Small intestine (tissue), 7 donors: Measurements from ENCODE around the gene HAUS3. TPM values are rescaled to one million over a fixed set of nuclear protein-coding genes. Genes with fewer than 3 reads are reported as not detected.
A peak's percentile ranks its signal among the peaks of the same experiment; 100 is the strongest.

Experiments used
- DNase-seq, 2 donors: peaks; one replicate each; pipeline versions ENCODE4 v3.0.0 to v3.0.0-alpha.2; 2013
- FAIRE-seq: peaks from 2 replicates; lab custom pipeline; 2012; peaks lifted over from hg19 to GRCh38; lab: Jason Lieb, UNC
- H3K27ac ChIP-seq, 3 donors: one replicate each; pipeline ENCODE4 v1.5.1; 2013; ENCODE audit warnings: low read length in 2 of 3, mild to moderate bottlenecking in 2 of 3, control low read depth in 1 of 3, inconsistent platforms in 1 of 3, low read depth in 1 of 3, moderate library complexity in 1 of 3
- H3K27me3 ChIP-seq, 3 donors: one replicate each; pipeline ENCODE4 v1.6.1; 2013; ENCODE audit warnings: low read length in 3 of 3, inconsistent platforms in 1 of 3; ENCODE audit not compliant: control insufficient read depth in 3 of 3, insufficient read depth in 3 of 3
- H3K36me3 ChIP-seq, 3 donors: one replicate each; pipeline ENCODE4 v1.6.1; 2013; ENCODE audit warnings: low read length in 3 of 3, inconsistent platforms in 1 of 3, low read depth in 1 of 3, mild to moderate bottlenecking in 1 of 3, moderate library complexity in 1 of 3; ENCODE audit not compliant: control insufficient read depth in 3 of 3, insufficient read depth in 2 of 3
- H3K4me1 ChIP-seq, 3 donors: one replicate each; pipeline ENCODE4 v1.6.1; 2013; ENCODE audit warnings: low read length in 2 of 3, inconsistent platforms in 1 of 3, low read depth in 1 of 3, mild to moderate bottlenecking in 1 of 3, moderate library complexity in 1 of 3; ENCODE audit not compliant: control insufficient read depth in 3 of 3, insufficient read depth in 2 of 3
- H3K4me3 ChIP-seq, 3 donors: one replicate each; pipeline ENCODE4 v1.5.1; 2013; ENCODE audit warnings: low read length in 3 of 3, control low read depth in 1 of 3, inconsistent platforms in 1 of 3, low read depth in 1 of 3, mild to moderate bottlenecking in 1 of 3, moderate library complexity in 1 of 3
- H3K9me3 ChIP-seq, 2 donors: one replicate each; pipeline ENCODE4 v1.6.1; 2013; ENCODE audit warnings: low read depth in 1 of 2, low read length in 1 of 2; ENCODE audit not compliant: control insufficient read depth in 2 of 2, insufficient read depth in 1 of 2
- WGBS, 3 donors: extraction: QIAGEN DNeasy Blood & Tissue Kit; methylation state at CpG; one replicate each; pipeline ENCODE4 v1.1.7; 2013; 5-methylcytosine and 5-hydroxymethylcytosine counted together
- polyA plus RNA-seq, 4 donors: library from polyadenylated mRNA; stranded (reverse) in 3 of 4; unstranded in 1 of 4; fragments of 200-250 nt in 3 of 4; fragments of 120-200 nt in 1 of 4; gene quantifications; one replicate each; pipeline versions ENCODE4 v1.2.1 to v1.2.3, GENCODE V29; 2013
- donor health status: healthy with polysubstance abuse.
- donor health status: control.
- donor health status: control.
- donor health status: Bipolar disorder and iron deficiency.
- donor health status: healthy.

The HAUS3 gene
- polyA plus RNA-seq, 4 donors, result 4.0 to 16.4 (median 5.1) TPM

DNA sequence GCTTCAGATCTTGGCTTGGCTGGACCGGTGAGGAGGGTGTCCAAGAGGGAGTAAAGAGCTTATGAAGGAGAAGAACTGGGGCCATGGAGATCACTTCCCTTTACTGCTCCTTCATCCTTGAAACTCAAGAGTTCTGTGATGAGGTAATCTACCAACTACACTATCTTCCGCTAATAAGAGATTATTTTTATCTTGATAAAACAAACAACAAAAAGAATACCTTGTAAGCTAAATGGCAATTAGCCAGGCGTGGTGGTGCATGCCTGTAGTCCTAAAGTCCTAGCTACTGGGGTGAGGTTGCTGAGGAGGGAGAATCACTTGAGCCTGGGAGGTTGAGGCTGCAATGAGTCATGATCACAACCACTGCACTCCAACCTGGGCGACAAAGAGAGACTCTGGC is 47.4 kb downstream of the HAUS3 start:
- FAIRE-seq, result no peak
- Histone ChIP-seq H3K4me1 (peaks cover 0 to 26% (median 3%) of the 10 kb centered on the region in 3 donors), H3K27ac (peak overlapping the region in 1 of 3 donors; percentile 75), H3K27me3 (no peaks in the 10 kb centered on the region), H3K36me3 (no peaks in the 10 kb centered on the region), H3K9me3 (peaks cover 0 to 5% of the 10 kb centered on the region in 2 donors), H3K4me3 (no peak overlapping the region)
- DNase-seq, result peak; percentile 56 to 59
- WGBS, 3 donors, result 34 to 64% (median 54%) methylated on average over 4 of the region's 4 CpGs

DNA sequence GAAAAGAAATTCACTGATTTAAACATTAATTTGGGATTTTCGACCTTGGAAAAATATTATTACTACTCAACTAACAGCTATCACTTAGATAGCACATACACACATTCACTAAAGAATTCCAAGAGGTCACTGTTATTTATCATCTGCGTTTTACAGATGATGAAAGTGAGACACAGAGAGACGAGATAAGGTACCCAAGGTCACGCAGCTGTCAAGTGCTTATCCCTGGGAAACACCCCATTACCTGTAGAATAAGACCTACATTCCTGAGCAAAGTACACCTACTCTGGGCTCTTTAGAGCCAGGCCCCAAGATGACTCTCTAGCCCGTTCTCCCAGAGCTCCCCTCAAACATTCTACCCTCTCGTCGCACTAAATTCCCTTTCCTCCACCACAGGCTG is 48.6 kb downstream of the HAUS3 start:
- WGBS, 3 donors, result 31 to 68% (median 49%) methylated on average over 7 of the region's 7 CpGs
- no peak for FAIRE-seq

DNA sequence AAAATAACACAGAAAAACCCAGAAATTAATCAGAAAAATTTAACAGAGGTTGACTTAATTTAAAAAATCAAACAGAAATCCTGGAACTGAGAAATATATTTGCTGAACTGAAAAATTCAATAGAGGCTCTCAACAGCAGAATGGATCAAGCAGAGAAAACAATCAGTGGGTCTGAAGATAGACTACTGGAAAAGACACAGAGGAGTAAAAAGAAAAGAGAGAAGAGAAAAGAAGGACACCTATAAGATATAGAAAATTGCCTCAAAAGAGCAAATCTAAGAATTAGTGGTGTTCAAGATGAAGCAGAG is 55.1 kb downstream of the HAUS3 start:
- H3K36me3 ChIP-seq, result no peaks in the 10 kb centered on the region
- no peak overlapping the region for H3K4me3 ChIP-seq
- H3K27me3 ChIP-seq, result no peaks in the 10 kb centered on the region
- DNase-seq (no peak), FAIRE-seq (no peak)
- no peaks in the 10 kb centered on the region for H3K4me1 ChIP-seq
- H3K9me3 ChIP-seq, result peaks cover 0 to 28% of the 10 kb centered on the region in 2 donors
- no peak overlapping the region for H3K27ac ChIP-seq

More for the DNA sequence above, 48.6 kb downstream of the HAUS3 start:
- Histone ChIP-seq H3K4me3 (no peak overlapping the region), H3K36me3 (no peaks in the 10 kb centered on the region), H3K4me1 (peaks cover 0 to 26% (median 3%) of the 10 kb centered on the region in 3 donors), H3K9me3 (peaks cover 0 to 4% of the 10 kb centered on the region in 2 donors), H3K27me3 (no peaks in the 10 kb centered on the region), H3K27ac (peak overlapping the region in 1 of 3 donors; percentile 75)
- peak; percentile 53 to 75 for DNase-seq

DNA sequence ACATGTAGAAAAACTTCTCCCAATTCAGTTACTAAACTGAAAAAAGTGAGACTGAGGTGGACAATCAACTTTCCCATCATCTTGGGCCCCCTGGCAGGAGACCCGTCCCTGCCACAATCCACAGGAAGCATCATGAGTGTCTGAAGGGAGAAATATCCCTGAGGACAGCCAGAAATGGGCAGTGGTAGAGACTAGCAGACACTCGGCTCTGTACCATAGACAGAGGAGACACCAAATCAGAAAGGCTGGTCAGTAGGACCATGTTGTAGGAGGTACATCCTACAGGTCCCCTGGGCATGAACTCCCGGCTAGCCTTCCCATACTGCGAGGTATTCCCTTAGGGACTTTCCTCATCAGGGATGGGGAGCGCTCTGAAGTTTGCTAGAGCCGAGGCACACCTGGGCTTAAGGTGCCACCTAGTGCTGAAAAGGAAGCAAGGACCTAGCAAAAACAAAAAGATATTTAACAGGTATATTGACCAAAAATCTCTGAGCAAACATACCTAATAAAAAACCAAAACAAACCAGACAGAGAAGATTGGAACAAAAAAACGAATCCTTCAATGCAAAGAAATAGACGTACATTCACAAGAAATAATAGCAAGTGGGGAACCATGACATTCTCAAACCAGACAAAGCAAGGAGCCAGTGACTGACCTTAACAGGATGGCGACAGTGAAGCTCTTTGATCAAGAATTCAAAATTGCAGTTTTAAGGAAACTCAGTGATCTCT is 55.6 kb downstream of the HAUS3 start:
- H3K27ac ChIP-seq, result no peak overlapping the region
- FAIRE-seq (no peak), DNase-seq (peak; percentile 22 to 45)
- H3K27me3 ChIP-seq, result no peaks in the 10 kb centered on the region
- no peaks in the 10 kb centered on the region for H3K36me3 ChIP-seq
- no peaks in the 10 kb centered on the region for H3K4me1 ChIP-seq
- H3K4me3 ChIP-seq, result no peak overlapping the region
- WGBS, 3 donors, result 47 to 59% (median 53%) methylated on average over 9 of the region's 9 CpGs
- H3K9me3 ChIP-seq, result peaks cover 0 to 28% of the 10 kb centered on the region in 2 donors

DNA sequence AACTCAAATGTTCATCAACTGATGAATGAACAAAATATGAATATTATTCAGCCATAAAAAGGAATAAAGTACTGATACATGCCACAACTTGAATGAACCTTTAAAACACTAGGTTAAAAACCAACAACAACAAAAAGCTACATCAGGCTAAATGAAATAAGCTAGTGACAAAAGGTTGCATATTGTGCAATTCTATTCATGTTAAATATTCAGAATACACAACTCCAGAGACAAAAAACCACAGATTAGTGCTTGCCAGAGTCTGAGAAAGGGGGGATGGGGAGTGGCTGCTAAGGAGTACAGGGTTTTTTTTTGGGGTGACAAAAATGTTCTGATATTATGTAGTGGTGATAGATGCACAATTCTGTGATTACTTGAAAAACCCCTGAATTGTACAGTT is 58.5 kb downstream of the HAUS3 start:
- Histone ChIP-seq H3K27me3 (no peaks in the 10 kb centered on the region), H3K36me3 (no peaks in the 10 kb centered on the region), H3K4me1 (no peaks in the 10 kb centered on the region), H3K4me3 (no peak overlapping the region), H3K9me3 (peaks cover 0 to 24% of the 10 kb centered on the region in 2 donors), H3K27ac (no peak overlapping the region)
- FAIRE-seq, result no peak
- no peak for DNase-seq

DNA sequence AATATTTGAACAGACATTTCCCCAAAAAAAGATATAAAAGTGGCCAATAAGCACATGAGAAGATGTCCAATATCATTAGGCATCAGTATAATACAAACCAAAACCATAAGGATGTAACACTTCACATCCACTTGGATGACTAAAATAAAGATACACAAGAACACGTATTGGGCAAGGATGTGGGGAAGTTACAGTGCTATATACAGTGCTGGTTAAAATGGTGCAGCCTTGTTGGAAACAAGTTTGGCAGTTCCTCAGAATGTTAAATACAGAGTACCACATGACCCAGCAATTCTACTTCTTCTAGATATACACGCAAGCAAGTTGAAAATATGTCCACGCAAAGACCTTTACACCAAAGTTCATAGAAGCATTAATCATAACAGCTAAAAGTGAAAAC is 58.9 kb downstream of the HAUS3 start:
- Histone ChIP-seq H3K27ac (no peak overlapping the region), H3K27me3 (no peaks in the 10 kb centered on the region), H3K4me3 (no peak overlapping the region), H3K36me3 (no peaks in the 10 kb centered on the region), H3K9me3 (peaks cover 0 to 22% of the 10 kb centered on the region in 2 donors), H3K4me1 (no peaks in the 10 kb centered on the region)
- DNase-seq, result no peak
- no peak for FAIRE-seq
- WGBS, 3 donors, result 84 to 94% (median 86%) methylated on average over 3 of the region's 3 CpGs

DNA sequence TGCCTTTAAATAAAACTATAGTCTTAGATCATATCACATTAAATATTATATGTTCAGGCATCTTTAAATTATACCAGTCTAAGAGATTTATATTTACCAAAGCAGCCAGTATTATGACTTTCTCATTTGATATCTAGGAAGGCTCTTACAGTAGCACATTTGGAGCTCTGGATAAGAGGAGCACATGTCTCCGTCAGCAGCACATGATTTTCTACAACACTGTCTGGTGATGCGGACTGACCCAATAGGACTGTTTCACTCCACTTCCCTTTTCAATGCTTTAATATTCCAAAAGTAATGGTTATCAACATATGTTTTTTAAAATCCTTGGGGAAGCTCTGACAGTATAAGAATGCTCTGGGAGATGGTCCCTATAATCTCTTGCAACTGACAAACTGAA is 61.5 kb downstream of the HAUS3 start:
- 93 to 98% (median 95%) methylated on average over 2 of the region's 2 CpGs for WGBS, 3 donors
- DNase-seq (no peak), FAIRE-seq (no peak)
- Histone ChIP-seq H3K27ac (no peak overlapping the region), H3K9me3 (peaks cover 0 to 3% of the 10 kb centered on the region in 2 donors), H3K4me3 (no peak overlapping the region), H3K36me3 (no peaks in the 10 kb centered on the region), H3K4me1 (no peaks in the 10 kb centered on the region), H3K27me3 (no peaks in the 10 kb centered on the region)

DNA sequence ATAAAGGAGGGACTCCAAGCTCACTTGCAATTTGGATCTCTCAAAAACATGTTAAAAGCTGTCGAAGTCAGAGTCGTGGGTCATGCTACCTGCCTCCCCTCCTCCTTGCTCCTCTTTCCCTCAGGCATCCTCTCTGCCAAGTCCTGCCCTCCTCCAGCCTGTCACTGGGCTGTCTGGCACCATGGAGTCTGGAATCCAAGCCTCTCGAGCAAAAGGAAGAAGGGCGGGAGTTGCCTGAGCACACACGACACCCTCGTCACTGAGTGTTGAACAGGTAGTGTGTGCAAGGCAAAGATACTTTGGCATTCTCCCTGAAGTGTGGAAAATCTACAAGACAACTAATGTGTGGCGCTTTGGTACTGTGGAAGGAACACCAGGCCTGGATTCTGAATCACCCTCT is 62.2 kb downstream of the HAUS3 start:
- no peaks in the 10 kb centered on the region for H3K36me3 ChIP-seq
- H3K9me3 ChIP-seq, result peaks cover 0 to 3% of the 10 kb centered on the region in 2 donors
- FAIRE-seq (no peak), DNase-seq (no peak)
- WGBS, 3 donors, result 82 to 92% (median 85%) methylated on average over 7 of the region's 7 CpGs
- H3K27me3 ChIP-seq, result no peaks in the 10 kb centered on the region
- H3K27ac ChIP-seq, result no peak overlapping the region
- no peak overlapping the region for H3K4me3 ChIP-seq
- no peaks in the 10 kb centered on the region for H3K4me1 ChIP-seq

DNA sequence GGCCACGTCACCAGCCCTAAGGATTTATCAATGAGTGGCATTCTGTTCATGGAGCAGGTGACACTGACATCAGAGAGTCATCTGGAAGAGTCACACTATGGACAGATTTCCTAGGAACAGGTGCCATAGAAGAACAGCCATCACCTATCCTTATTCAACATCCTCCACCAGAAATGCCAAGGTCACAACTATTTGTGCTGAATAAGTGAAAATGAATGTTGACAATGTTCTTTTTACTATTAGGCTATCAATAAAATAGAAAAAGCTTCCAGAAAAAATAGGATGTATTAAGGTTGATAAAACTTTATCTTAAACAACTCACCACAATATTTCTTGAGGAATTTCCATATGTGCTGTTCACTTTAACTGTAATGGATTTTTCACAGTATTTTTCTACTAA is 62.9 kb downstream of the HAUS3 start:
- Histone ChIP-seq H3K36me3 (no peaks in the 10 kb centered on the region), H3K4me3 (no peak overlapping the region), H3K27ac (no peak overlapping the region), H3K9me3 (peaks cover 0 to 3% of the 10 kb centered on the region in 2 donors), H3K4me1 (no peaks in the 10 kb centered on the region), H3K27me3 (no peaks in the 10 kb centered on the region)
- FAIRE-seq (no peak), DNase-seq (no peak)
- WGBS, 3 donors, result 86 to 97% (median 96%) methylated on average over 1 of the region's 1 CpG
